Osteoblast (primary cell): Measurements from ENCODE around the gene DCAF17. TPM values are rescaled to one million over a fixed set of nuclear protein-coding genes. Genes with fewer than 3 reads are reported as not detected.

ENCODE experiments used
- DNase-seq: peaks from one replicate; pipeline ENCODE4 v3.0.0; 2011; ENCODE audit warnings: low spot score, mixed read lengths; ENCODE audit not compliant: insufficient read length; ENCODE audit errors: missing footprints
- H2AFZ ChIP-seq: 2 replicates; pipeline ENCODE4 v1.6.0; 2011; ENCODE audit warnings: mild to moderate bottlenecking, low read length
- H3K27ac ChIP-seq: 2 replicates; pipeline ENCODE4 v1.5.1; 2011; ENCODE audit warnings: mild to moderate bottlenecking, low read depth, low read length, moderate library complexity
- H3K27me3 ChIP-seq: 2 replicates; pipeline ENCODE4 v1.6.0; 2012; ENCODE audit warnings: mild to moderate bottlenecking, control low read depth, inconsistent platforms, low read length, moderate library complexity; ENCODE audit not compliant: insufficient read depth
- H3K36me3 ChIP-seq: 2 replicates; pipeline ENCODE4 v1.5.1; 2011; ENCODE audit warnings: mild to moderate bottlenecking, low read length, control low read depth, moderate library complexity; ENCODE audit not compliant: insufficient read depth
- H3K4me1 ChIP-seq: 2 replicates; pipeline ENCODE4 v1.5.1; 2011; ENCODE audit warnings: mild to moderate bottlenecking, low read length, control low read depth, moderate library complexity; ENCODE audit not compliant: insufficient read depth
- H3K4me2 ChIP-seq: 2 replicates; pipeline ENCODE4 v1.6.0; 2011; ENCODE audit warnings: mild to moderate bottlenecking, low read length; ENCODE audit not compliant: insufficient read depth
- H3K4me3 ChIP-seq: fragments of 200-600 bp; sonication (generic); 3 replicates; pipeline ENCODE4 v1.5.1; 2012; ENCODE audit warnings: mild to moderate bottlenecking, low read length, inconsistent platforms; ENCODE audit not compliant: insufficient read depth
- H3K79me2 ChIP-seq: 2 replicates; pipeline ENCODE4 v1.6.0; 2012; ENCODE audit warnings: mild to moderate bottlenecking, low read length, control low read depth, inconsistent platforms; ENCODE audit not compliant: insufficient read depth
- H3K9me3 ChIP-seq: 2 replicates; pipeline ENCODE4 v1.5.1; 2011; ENCODE audit warnings: low read depth, low read length, control low read depth
- H4K20me1 ChIP-seq: 2 replicates; pipeline ENCODE4 v1.6.0; 2012; ENCODE audit warnings: mild to moderate bottlenecking, low read length, control low read depth; ENCODE audit not compliant: insufficient read depth
- total RNA-seq: library from RNA; depleted of rRNA; stranded (reverse); fragments of >200 nt; gene quantifications from 2 replicates; pipeline ENCODE4 v1.2.3, GENCODE V29; 2012
- TF ChIP-seq, protein P1 (sequence below): IDR thresholded peaks from 2 replicates; pipeline ENCODE4 v1.5.1; 2011; ENCODE audit warnings: mild to moderate bottlenecking, low read depth, low read length, moderate library complexity; ENCODE audit errors: extremely low read depth

The DCAF17 gene
- total RNA-seq, 1 donor = 32.6 TPM

DNA sequence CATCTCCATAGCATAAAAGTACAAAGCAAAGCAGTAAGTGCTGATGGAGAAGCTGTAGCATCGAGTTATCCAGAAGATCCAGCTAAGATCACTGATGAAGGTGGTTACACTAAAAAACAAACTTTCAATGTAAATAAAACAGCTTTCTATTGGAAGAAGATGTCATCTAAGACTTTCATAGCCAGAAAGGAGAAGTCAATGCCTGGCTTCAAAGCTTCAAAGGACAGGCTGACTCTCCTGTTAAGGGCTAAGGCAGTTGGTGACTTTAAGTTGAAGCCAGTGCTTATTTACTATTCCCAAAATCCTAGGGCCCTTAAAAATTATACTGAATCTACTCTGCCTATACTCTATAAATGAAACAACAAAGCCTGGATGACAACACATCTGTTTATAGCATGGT lies 44.2 kb upstream of the DCAF17 start:
- H2AFZ ChIP-seq = no peak overlapping the region
- H3K27me3 ChIP-seq = no peaks in the 10 kb centered on the region
- no peak overlapping the region for H3K4me3 ChIP-seq
- H3K79me2 ChIP-seq = no peaks in the 10 kb centered on the region
- no peaks in the 10 kb centered on the region for H3K36me3 ChIP-seq
- TF ChIP-seq, protein P1, sequence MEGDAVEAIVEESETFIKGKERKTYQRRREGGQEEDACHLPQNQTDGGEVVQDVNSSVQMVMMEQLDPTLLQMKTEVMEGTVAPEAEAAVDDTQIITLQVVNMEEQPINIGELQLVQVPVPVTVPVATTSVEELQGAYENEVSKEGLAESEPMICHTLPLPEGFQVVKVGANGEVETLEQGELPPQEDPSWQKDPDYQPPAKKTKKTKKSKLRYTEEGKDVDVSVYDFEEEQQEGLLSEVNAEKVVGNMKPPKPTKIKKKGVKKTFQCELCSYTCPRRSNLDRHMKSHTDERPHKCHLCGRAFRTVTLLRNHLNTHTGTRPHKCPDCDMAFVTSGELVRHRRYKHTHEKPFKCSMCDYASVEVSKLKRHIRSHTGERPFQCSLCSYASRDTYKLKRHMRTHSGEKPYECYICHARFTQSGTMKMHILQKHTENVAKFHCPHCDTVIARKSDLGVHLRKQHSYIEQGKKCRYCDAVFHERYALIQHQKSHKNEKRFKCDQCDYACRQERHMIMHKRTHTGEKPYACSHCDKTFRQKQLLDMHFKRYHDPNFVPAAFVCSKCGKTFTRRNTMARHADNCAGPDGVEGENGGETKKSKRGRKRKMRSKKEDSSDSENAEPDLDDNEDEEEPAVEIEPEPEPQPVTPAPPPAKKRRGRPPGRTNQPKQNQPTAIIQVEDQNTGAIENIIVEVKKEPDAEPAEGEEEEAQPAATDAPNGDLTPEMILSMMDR = no peak
- H4K20me1 ChIP-seq = no peaks in the 10 kb centered on the region
- no peak overlapping the region for H3K4me2 ChIP-seq
- no peak overlapping the region for H3K27ac ChIP-seq
- DNase-seq = no peak
- H3K9me3 ChIP-seq = no peaks in the 10 kb centered on the region
- peaks cover 22% of the 10 kb centered on the region for H3K4me1 ChIP-seq

DNA sequence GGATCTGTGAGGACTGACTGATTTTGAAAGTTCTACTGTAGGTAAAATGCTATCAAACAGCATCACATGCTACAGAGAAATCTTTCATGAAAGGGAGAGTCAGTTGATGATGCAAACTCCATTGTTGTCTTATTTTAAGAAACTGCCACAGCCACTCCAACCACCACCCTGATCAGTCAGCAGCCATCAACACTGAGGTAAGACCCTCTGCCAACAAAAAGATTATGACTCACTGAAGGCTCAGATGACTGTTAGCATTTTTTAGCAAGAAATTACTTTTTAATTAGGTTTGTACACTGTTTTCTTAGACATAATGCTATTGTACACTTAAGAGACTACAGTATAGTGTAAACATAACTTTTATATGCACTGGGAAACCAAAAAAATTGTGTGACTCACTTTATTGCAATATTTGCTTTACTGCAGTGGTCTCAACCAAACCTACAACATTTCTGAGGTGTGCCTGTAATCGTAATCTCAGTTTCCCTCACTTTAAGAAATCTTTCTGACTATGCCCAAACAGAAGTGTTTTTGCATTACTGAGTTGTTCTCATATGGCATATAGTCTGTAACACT lies 43.0 kb upstream of the DCAF17 start:
- H4K20me1 ChIP-seq = no peaks in the 10 kb centered on the region
- no peak overlapping the region for H3K4me3 ChIP-seq
- H3K27ac ChIP-seq = peak overlapping the region; percentile 22
- peak overlapping the region; percentile 15 for H3K4me2 ChIP-seq
- no peak overlapping the region for H2AFZ ChIP-seq
- H3K9me3 ChIP-seq = no peaks in the 10 kb centered on the region
- peaks cover 22% of the 10 kb centered on the region for H3K4me1 ChIP-seq
- no peaks in the 10 kb centered on the region for H3K36me3 ChIP-seq
- TF ChIP-seq, protein P1 = no peak
- DNase-seq = no peak
- H3K79me2 ChIP-seq = no peaks in the 10 kb centered on the region
- H3K27me3 ChIP-seq = no peaks in the 10 kb centered on the region

DNA sequence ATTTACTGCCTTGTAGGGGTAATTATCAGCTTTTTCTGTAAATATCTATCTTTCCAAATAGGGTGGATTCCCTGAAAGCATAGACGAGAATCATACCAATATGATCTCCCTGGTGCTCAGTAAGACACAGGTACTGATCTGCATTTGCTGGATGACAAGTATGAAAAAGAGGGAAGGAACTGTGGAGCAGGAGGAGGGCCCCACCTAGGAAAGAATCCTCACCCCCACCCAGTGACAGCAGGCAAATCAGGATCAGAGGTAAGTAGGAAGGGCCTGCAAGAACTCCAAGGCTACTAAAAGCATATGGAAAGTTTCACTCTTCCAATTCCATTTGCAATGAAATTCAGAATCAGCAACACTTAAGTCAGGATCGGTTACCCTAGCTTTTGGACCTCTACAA lies 42.5 kb upstream of the DCAF17 start:
- Histone ChIP-seq H3K4me3 (no peak overlapping the region), H3K4me2 (peak overlapping the region; percentile 15), H3K9me3 (no peaks in the 10 kb centered on the region), H3K4me1 (peaks cover 22% of the 10 kb centered on the region), H3K27me3 (no peaks in the 10 kb centered on the region), H4K20me1 (no peaks in the 10 kb centered on the region), H3K36me3 (no peaks in the 10 kb centered on the region), H3K79me2 (no peaks in the 10 kb centered on the region), H2AFZ (no peak overlapping the region), H3K27ac (no peak overlapping the region)
- TF ChIP-seq, protein P1 = no peak
- no peak for DNase-seq

DNA sequence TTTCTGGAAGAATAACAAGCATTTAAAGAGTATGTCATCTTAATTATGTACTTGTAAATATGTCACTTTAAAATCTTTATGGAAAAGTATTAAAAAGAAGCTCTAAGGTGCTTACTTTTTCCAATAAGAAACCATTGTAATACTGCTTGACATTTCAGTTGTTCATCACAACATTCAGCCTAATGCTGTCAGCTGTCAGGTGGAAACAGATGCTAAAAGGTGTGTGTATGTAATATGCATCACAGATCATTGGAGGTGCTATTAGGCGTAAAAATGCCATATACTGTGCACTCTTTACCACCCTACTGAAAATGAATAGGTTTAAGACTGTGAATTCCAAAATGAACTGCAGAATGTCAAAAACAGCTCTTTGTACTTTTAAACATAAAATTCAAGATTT lies 40.5 kb upstream of the DCAF17 start:
- H3K79me2 ChIP-seq = no peaks in the 10 kb centered on the region
- TF ChIP-seq, protein P1 = no peak
- no peak overlapping the region for H3K4me3 ChIP-seq
- no peaks in the 10 kb centered on the region for H4K20me1 ChIP-seq
- no peaks in the 10 kb centered on the region for H3K27me3 ChIP-seq
- H2AFZ ChIP-seq = no peak overlapping the region
- no peaks in the 10 kb centered on the region for H3K36me3 ChIP-seq
- no peaks in the 10 kb centered on the region for H3K9me3 ChIP-seq
- no peak overlapping the region for H3K4me2 ChIP-seq
- H3K27ac ChIP-seq = no peak overlapping the region
- no peak for DNase-seq
- peaks cover 22% of the 10 kb centered on the region for H3K4me1 ChIP-seq
